NCI-H82 treated with DMSO at 0.1 percent for 48 hours (cell line): ENCODE results near the gene KDM5B.
"Not testable (repeated sequence)": the region's sequence is repeated elsewhere in the genome, so short reads cannot be mapped to it uniquely, and the experiment has no call there.

Experiments
- DNase-seq: peaks from one replicate; lab custom pipeline; 2025; ENCODE audit not compliant: unreplicated experiment; lab: John Stamatoyannopoulos, UW

KDM5B gene

DNA sequence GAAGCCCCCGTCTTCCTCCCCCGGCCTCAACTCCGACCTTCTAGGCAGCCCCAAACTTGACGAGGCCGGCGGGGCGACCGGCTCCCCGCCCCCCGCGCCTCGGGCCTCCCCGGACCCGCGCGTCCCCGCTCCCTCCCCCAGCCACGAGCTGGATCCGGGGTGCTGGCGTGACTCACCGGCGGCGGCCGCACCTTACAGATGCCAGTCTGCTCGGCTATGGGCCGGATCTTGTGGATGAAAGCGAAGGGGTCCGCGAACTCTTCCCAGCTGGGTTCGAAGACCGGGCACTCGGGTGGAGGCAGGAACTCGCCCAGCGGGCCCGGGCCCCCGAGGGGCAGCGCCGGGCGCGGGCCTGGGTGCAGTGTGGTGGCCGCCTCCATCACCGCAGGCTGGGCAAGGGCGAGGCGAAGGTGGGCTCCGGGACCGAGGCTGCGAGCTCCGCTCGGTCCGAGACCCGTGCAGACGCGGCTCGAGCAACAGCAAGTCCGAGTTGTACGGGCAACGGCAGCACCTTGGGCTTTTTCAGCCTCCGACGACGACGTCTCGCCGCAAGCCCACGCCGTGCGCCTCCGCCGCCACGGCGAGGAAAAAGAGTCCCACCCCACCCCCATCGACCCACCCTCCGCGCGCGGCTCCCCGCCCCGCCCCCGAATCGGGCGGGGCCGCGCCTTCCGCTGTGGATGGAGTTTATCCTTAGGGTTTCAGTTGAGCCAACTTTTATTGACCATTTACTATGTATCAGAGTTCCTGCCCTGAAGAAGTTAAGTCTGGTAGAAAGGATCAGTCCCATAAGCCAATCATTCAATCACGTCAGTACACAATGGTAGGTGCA lies at the start of gene KDM5B:
Gene KDM5B, minus strand, starts transcription at position 496 of the 832 bp plus-strand sequence. Its CDS starts 116 bp downstream, at position 380.
- peak; percentile 44 for DNase-seq

DNA sequence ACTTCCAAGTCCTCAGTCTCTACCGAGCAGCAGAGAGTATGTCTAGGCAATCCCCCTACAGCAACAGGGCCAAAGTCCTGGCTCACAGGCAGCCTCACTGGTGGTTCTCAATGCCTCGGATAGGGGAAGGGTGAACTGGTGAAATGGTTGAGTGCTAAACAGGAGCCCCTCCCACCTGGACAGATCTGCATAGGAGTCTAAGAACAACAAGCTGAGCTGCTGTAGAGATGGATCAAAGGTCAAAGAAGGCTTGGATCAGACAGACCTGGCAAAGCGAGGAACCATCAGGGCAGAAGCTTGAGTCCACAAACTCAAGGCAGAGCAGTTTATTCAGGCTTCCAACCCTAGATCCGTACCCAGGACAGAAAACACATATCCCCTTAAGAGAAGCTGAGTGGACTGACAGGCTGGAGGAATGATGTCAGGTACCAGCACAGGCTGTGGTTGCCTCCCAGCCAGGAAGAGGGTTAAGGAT lies 49.0 kb upstream of the KDM5B start:
- DNase-seq: no peak

DNA sequence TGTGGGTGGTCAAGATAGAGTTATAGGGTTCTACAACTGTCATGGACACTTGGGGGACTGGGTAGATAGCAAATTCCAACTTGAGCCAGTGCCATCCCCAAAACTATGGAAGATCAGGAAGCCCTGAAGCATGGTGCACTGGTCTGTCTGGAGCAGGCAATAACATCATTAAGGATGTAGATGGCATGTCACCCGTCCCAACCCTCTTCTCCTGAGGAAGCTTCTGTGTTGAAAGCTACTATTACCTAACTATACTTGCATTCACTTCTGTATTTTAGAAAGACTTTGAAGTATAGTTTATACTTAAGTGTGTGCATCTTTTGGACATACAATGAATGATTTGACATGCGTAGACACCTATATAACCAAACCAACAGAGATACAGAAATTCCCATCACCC lies 47.8 kb upstream of the KDM5B start:
- no peak for DNase-seq

DNA sequence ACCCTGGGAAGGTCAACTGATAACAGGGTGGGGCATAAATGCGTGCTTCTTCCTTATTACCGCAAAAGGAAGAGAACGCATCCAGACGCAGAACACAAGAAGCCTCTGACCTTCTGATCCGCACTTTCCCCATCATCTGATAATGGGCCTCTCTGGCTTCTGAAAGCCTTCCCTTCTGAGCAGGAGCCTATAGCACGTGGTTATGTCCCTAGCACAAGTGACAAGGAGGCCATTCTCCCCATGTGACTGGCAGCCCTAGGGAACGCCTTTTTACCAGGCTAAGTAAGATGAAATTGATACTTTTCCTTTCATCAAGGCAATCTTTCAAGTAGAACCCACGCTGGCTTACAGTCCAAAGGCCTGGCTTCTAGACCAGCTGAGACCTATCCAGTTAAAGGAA lies 46.6 kb upstream of the KDM5B start:
- DNase-seq: no peak

- peak; percentile 33 for DNase-seq
Measured at GRCh38 chr1:202852163-202852904, 44.1 kb upstream of the KDM5B start.

- DNase-seq: no peak
Measured at GRCh38 chr1:202850593-202851362, 42.6 kb upstream of the KDM5B start.

GRCh38 chr1:202848191-202848542 lies 39.9 kb upstream of the KDM5B start:
- no peak for DNase-seq

DNA sequence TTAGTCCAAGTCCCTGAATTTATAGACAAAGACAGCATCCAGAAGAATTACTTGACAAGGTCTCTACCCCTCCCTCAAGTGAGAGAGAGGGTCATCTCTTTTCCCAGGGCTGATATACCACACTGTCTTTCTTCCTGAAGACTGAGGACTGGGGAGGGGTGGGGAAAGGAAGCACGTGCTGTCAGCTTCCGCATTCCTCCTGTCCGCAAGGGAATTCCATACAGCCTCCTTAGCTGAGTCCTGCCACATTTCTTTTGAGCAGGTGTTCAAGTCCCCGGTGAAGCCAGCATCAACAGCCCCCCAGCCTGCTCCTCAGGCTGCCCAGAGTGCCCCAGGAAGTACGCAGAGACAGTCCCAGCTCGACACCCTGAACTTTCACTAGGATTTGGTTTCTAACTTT lies 36.7 kb upstream of the KDM5B start:
- DNase-seq: no peak

DNA sequence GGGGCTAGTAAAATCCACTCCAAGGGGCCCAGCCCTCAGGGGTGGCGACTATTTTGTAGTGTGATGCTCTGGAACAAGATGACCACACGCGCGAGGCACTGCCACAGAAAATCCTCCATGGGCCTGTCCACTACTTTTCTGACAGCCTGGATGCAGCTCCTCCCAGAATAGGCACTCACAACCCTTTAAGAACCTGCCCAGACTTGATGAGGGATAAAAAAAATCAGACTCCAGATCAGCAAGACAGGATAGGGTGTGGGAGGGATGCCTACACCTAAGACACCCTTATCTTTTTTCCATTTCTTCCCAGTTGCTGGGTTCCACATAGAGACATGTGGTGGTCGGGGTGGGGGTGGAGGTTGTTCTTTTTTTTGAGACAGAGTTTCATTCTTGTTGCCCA lies 36.0 kb upstream of the KDM5B start:
- DNase-seq: no peak

DNA sequence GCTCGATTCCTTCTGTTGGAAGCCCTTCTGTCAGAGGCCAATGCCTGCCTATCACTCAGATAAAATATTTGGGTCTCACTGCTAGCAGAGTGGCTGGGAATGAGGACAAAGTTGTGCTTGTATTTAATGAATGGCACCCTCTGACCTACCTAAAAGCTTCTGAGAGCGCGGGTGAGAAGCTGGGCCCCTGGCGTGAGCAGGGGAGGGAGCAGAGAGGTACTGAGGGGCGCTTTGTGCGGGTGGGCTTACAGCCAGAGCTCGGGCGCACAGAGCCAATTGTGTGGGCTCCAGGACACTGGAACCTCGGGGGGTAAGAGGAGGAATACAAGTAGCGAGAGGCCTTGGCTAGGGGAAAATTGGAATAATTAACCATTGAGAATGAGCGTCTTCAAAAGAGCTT lies 34.9 kb upstream of the KDM5B start:
- DNase-seq: no peak

DNA sequence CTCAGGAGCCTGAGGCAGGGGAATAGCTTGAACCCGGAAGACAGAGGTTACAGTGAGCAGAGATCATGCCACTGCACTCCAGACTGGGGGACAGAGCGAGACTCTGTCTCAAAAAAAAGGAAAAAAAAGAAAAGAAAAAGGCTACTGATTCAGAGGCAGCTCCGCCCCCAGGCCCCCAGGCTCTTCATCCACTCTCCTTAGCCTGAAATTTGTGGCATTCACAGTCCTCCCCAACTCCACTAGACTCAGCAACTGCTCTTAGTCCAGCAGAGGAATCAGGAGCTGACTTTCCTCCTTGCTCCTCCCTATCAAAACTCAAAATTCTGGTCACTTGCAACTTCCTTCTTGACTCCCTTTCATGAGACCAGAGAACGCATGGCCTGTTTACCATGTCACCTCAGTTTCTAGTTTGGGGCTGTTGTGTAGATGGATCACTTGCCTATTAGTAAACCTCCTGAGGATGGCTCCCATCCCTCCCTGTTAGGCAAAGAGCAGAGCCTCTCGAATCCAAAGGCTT lies 29.6 kb upstream of the KDM5B start:
- no peak for DNase-seq

- DNase-seq: no peak
Measured at GRCh38 chr1:202836623-202837403, 28.6 kb upstream of the KDM5B start.

- DNase-seq: no peak
Measured at GRCh38 chr1:202835548-202836072, 27.4 kb upstream of the KDM5B start.

GRCh38 chr1:202834771-202835547 lies 26.7 kb upstream of the KDM5B start:
- peak; percentile 26 for DNase-seq

- DNase-seq: no peak
Measured at GRCh38 chr1:202831906-202832305, 23.7 kb upstream of the KDM5B start.

DNA sequence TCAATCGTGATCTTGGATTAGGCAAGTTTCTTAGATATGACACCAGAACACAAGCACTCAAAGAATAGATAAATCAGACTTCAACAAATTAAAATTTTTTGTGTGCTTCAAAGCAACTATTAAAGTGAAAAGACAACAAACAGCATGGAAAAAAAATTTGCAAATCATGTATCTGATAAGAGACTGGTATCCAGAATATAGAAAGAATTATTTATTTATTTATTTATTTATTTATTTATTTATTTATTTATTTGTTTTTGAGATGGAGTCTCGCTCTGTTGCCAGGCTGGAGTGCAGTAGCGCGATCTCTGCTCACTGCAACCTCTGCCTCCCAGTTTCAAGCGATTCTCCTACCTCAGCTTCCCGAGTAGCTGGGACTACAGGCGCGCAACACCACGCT lies 21.0 kb upstream of the KDM5B start:
- DNase-seq: not testable (repeated sequence)

DNA sequence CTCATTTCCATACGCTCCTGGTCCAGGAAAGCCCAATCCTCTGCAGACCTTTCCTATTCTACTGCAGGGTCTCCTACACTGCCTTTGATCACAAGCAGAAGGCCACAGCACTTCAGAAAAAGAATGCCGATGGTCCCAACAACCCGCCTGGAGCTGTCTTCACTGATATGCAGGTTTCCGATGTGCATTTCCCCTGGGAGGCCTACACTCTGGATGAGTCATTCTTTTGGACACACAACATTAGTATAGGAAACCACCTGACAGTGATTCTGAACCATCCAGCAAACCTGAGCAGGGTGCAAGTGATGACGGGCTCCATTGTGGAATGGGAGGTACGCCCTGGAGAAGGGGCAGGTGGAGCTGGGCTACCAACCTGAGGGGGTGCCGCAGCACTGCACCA lies 17.5 kb upstream of the KDM5B start:
- DNase-seq: no peak

DNA sequence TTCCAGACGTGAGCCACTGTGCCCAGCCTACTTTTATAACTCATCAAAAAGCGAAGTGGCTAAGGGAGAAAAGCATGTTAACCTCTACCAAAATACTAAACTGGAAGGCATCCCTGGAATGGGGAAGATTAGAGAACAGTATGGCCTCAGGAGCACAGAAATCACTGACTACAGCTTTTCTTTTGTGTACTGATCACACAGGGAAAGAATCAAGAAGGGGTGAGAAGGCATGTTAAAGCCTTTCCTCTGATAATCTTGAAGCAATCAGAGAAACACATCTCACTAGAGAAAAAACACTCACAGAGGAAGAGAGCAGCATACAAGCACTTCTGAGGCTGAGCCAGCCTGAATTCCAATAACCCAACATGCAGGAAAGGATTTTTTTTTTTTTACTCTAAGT lies 13.2 kb upstream of the KDM5B start:
- DNase-seq: no peak

GRCh38 chr1:202818819-202819218 lies 10.6 kb upstream of the KDM5B start:
- no peak for DNase-seq

DNA sequence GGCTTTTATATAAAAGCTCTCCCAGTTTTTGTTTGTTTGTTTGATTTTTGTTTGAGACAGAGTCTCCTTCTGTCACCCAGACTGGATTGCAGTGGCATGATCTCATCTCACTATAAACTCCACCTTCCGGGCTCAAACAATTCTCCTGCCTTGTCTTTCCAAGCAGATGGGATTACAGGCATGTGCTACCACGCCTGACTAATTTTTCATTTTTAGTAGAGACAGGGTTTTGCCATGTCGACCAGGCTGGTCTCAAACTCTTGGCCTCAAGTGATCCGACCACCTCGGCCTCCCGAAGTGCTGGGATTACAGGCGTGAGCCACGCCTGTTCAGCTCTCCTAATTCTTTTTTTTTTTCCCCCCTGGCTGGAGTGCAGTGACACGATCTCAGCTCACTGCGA lies 6.9 kb upstream of the KDM5B start:
- no peak for DNase-seq
